Measurements from ENCODE around the gene BCKDHA. TPM values are rescaled to one million over a fixed set of nuclear protein-coding genes. Genes with fewer than 3 reads are reported as not detected.
"Not testable (repeated sequence)": the region's sequence is repeated elsewhere in the genome, so short reads cannot be mapped to it uniquely, and the experiment has no call there.

Gene BCKDHA
- total RNA-seq, 3 donors from 2014 or later, result 40.3 to 54.6 (median 53.1) TPM

DNA sequence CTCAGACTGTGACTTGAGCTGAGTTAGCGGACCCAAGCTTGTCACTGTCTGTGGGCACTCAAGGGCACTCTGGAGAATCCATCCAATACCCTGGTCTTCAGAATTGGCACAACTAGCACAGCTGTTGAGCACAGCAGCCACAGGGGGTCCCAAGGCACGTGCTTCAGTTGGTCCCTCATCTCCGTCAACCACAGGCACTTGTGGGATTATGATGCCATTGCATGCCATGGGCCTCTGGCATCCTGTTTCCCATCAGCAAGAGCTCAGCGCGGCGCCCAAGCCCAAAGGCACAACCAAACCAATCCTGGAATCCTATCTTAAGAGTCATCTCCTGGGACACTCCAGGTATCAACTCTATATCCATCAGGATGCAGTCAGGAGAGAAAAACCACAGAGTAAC, 33.3 kb downstream of the BCKDHA start:
- intact Hi-C loops (cut with DNase I; ENCODE audit: low total_unique reads), result no loop called here
- H3K4me3 ChIP-seq, result no peak overlapping the region
- H3K4me1 ChIP-seq, result peaks cover 0 to 9% of the 10 kb centered on the region in 2 donors
- no peaks in the 10 kb centered on the region for H3K9me3 ChIP-seq
- TF ChIP-seq POLR2A (IDR thresholded peaks at IDR 0.05) (no peak), POLR2AphosphoS5 (IDR thresholded peaks at IDR 0.05) (no peak)
- TF ChIP-seq, protein P1, sequence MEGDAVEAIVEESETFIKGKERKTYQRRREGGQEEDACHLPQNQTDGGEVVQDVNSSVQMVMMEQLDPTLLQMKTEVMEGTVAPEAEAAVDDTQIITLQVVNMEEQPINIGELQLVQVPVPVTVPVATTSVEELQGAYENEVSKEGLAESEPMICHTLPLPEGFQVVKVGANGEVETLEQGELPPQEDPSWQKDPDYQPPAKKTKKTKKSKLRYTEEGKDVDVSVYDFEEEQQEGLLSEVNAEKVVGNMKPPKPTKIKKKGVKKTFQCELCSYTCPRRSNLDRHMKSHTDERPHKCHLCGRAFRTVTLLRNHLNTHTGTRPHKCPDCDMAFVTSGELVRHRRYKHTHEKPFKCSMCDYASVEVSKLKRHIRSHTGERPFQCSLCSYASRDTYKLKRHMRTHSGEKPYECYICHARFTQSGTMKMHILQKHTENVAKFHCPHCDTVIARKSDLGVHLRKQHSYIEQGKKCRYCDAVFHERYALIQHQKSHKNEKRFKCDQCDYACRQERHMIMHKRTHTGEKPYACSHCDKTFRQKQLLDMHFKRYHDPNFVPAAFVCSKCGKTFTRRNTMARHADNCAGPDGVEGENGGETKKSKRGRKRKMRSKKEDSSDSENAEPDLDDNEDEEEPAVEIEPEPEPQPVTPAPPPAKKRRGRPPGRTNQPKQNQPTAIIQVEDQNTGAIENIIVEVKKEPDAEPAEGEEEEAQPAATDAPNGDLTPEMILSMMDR (IDR thresholded peaks at IDR 0.05), result no peak
- no peak overlapping the region for H3K27ac ChIP-seq
- no peaks in the 10 kb centered on the region for H3K36me3 ChIP-seq
- DNase-seq (ENCODE audit: low spot score in 2 of 2), result no peak
- no peaks in the 10 kb centered on the region for H3K27me3 ChIP-seq

DNA sequence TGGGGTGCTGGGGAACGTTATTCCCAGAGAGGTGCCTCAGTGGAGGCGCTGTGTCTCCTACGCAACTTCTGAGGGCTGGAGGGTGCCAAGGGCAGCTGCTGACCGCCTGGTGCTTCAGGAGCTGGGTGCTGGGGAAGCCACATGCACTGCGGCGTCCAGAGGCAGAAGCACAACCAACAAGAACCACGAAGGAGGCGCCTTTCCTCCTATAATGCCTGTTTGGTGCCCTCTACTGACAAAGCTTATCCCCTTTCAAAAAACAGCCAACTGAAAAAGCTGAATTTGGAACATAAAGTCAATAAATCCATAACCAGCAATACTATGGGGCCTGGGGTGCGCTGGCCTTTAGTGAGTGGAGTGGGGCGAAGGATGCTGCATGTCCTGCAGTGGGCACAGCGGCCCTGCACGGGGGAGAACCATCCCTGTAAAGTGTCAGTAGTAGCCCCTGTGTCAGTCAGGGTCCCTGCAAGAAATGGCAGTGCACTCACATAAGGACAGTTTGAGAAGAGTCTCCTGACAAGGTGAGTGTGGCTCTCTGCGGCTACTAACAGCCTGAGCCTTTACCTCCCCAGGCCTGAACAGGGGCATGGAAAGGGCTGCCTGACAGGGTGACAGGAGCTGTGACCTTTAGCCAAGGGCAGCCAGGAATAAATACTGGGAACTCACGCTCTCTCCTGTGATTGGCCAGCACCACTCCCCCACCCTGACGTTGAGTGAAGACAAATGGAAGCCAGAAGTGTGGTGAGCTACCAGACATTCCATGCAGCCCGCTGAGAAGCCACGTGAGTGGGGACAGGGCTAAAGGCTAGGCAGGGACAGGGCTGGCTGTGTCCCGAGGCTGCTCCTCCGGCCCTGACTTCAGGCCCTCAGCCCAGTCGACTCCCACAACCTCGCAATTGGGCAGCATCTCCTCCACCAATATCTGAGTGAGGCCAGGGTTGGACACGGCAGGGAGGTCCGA, 34.1 kb downstream of the BCKDHA start:
- H3K27ac ChIP-seq, result no peak overlapping the region
- H3K4me3 ChIP-seq, result no peak overlapping the region
- no peaks in the 10 kb centered on the region for H3K36me3 ChIP-seq
- H3K27me3 ChIP-seq, result no peaks in the 10 kb centered on the region
- H3K9me3 ChIP-seq, result no peaks in the 10 kb centered on the region
- no peak for TF ChIP-seq POLR2AphosphoS5 (IDR thresholded peaks at IDR 0.05)
- TF ChIP-seq, protein P1 (IDR thresholded peaks at IDR 0.05), result no peak
- no peak for TF ChIP-seq POLR2A (IDR thresholded peaks at IDR 0.05)
- intact Hi-C loops (cut with DNase I; ENCODE audit: low total_unique reads), result no loop called here
- peaks cover 0 to 9% of the 10 kb centered on the region in 2 donors for H3K4me1 ChIP-seq
- DNase-seq (ENCODE audit: low spot score in 2 of 2), result no peak

- H3K36me3 ChIP-seq, result no peaks in the 10 kb centered on the region
- no peak for DNase-seq (ENCODE audit: low spot score in 2 of 2)
- no peak overlapping the region for H3K27ac ChIP-seq
- intact Hi-C loops (cut with DNase I; ENCODE audit: low total_unique reads), result no loop called here
- no peaks in the 10 kb centered on the region for H3K9me3 ChIP-seq
- H3K27me3 ChIP-seq, result no peaks in the 10 kb centered on the region
- H3K4me3 ChIP-seq, result no peak overlapping the region
- H3K4me1 ChIP-seq, result peaks cover 0 to 9% of the 10 kb centered on the region in 2 donors
- no peak for TF ChIP-seq POLR2A (IDR thresholded peaks at IDR 0.05)
- no peak for TF ChIP-seq POLR2AphosphoS5 (IDR thresholded peaks at IDR 0.05)
- TF ChIP-seq, protein P1 (IDR thresholded peaks at IDR 0.05), result no peak
Observed at GRCh38 chr19:41433171-41433570, 35.6 kb downstream of the BCKDHA start.

- Histone ChIP-seq H3K4me3 (no peak overlapping the region), H3K27ac (no peak overlapping the region), H3K36me3 (no peaks in the 10 kb centered on the region), H3K9me3 (no peaks in the 10 kb centered on the region), H3K27me3 (no peaks in the 10 kb centered on the region), H3K4me1 (no peaks in the 10 kb centered on the region)
- no peak for TF ChIP-seq POLR2A (IDR thresholded peaks at IDR 0.05)
- TF ChIP-seq, protein P1 (IDR thresholded peaks at IDR 0.05), result no peak
- no peak for TF ChIP-seq POLR2AphosphoS5 (IDR thresholded peaks at IDR 0.05)
- intact Hi-C loops (cut with DNase I; ENCODE audit: low total_unique reads), result no loop called here
- DNase-seq (ENCODE audit: low spot score in 2 of 2), result no peak
Observed at GRCh38 chr19:41434450-41434849, 36.8 kb downstream of the BCKDHA start.

DNA sequence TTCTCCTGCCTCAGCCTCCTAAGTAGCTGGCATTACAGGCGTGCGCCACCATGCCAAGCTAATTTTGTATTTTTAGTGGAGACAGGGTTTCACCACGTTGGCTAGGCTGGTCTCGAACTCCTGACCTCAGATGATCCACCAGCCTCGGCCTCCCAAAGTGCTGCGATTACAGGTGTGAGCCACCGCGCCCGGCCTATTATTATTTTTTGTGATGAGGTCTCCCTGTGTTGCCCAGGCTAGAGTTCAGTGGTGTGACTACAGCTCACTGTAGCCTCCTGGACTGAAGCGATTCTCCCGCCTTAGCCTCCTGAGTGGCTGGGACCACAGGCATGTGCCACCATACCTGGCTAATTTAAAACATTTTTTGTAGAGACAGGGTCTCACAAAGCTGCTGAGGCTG, 37.8 kb downstream of the BCKDHA start:
- H3K27ac ChIP-seq; H3K9me3 ChIP-seq; H3K4me3 ChIP-seq; intact Hi-C loops (cut with DNase I; ENCODE audit: low total_unique reads); H3K27me3 ChIP-seq; H3K4me1 ChIP-seq; H3K36me3 ChIP-seq; DNase-seq (ENCODE audit: low spot score in 2 of 2): not testable (repeated sequence)
